ENCODE measurements around the gene KCNN1.

DNA sequence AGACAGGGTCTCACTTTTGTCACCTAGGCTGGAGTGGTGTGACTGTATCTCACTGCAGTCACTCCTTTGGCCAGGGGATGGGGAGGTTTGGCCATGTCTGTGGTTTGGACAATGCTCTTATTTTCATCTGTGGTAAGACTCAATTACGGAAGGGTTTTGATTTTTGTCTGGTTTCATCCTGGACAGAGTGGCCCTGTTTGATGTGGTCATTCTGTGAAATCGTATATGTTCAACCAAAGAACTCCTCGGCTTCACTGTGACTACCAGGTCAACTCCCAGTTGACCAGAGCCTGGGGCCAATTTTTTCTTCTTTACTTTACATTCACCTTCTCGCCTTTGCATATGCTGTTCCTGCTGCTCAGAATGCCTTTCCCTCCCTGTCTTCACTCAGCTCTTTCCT, 40.9 kb upstream of the KCNN1 start:
- TF ChIP-seq CTCF (IDR thresholded peaks at IDR 0.05) = no peak
- no peak for TF ChIP-seq POLR2A (IDR thresholded peaks at IDR 0.05)

Measured in testis (tissue), 2 donors.